ENCODE measurements around the gene BLMH.
"Not testable (repeated sequence)": the region's sequence is repeated elsewhere in the genome, so short reads cannot be mapped to it uniquely, and the experiment has no call there.

Gene BLMH

DNA sequence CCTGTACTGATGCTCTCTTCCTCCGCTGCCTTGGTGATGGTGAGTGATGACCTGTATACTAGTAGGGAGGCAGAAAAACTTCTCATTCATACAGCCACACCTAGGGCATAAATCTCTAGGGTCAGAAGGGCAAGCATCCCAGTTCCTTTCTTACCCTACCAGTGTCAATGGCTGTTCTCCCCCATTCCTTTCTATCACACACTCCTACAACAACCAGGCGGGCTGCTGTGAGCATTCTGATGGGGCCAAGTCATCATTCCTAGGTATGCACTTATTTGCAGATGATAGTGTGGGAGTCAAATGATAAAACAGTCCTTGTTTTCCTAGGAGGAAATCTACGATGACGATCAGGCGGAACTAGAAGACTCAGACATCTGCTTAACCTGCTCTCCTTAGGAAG, 42.3 kb downstream of the BLMH start:
- no peak for DNase-seq (ENCODE audit: low read depth)

- DNase-seq (ENCODE audit: low read depth), result no peak
Measured at GRCh38 chr17:30248786-30249185, 43.0 kb downstream of the BLMH start.

GRCh38 chr17:30246460-30246859, 45.3 kb downstream of the BLMH start:
- no peak for DNase-seq (ENCODE audit: low read depth)

GRCh38 chr17:30244853-30245385, 46.8 kb downstream of the BLMH start:
- no peak for DNase-seq (ENCODE audit: low read depth)

GRCh38 chr17:30243568-30243967, 48.2 kb downstream of the BLMH start:
- DNase-seq (ENCODE audit: low read depth), result no peak

- no peak for DNase-seq (ENCODE audit: low read depth)
Measured at GRCh38 chr17:30243002-30243401, 48.7 kb downstream of the BLMH start.

DNA sequence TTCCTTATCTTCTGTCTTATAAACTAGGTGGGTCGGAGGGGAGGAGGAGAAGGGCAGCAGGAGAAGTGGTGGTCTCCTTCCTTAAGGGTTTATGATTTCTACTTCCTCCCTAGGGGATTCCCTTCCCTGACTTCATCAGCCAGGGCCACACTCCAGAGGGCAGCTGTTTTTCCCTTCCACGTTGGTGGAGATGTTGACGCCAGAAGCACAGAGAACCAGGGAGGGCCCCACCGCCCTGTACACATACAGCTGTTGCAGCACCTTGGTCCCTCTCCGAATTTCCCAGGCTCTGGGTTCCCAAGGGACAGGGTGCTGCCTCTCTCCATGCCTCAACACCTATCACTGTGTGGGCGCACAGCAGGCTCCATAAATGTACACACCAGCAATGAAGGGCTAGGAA, 50.7 kb downstream of the BLMH start:
- DNase-seq (ENCODE audit: low read depth), result no peak

DNA sequence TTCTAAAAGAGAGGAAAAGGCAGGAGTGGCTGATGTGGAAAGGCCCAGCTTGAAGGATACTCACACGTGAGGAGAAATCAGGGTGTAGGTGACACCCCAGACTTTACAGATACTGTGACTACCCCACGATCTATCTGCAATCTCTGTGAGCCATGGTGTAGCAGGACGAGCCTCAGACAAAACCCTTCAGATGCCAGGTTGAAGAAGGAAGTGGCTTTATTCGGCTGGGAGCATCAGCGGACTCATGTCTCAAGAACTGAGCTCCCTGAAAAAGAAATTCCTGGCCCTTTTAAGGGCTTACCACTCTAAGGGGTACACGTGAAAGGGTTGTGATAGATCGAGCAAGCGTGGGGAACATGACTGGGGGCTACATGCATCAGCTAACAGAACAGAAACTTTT, 51.6 kb downstream of the BLMH start:
- DNase-seq (ENCODE audit: low read depth), result no peak

GRCh38 chr17:30239089-30239462, 52.7 kb downstream of the BLMH start:
- no peak for DNase-seq (ENCODE audit: low read depth)

GRCh38 chr17:30238387-30239088, 53.2 kb downstream of the BLMH start:
- no peak for DNase-seq (ENCODE audit: low read depth)

DNA sequence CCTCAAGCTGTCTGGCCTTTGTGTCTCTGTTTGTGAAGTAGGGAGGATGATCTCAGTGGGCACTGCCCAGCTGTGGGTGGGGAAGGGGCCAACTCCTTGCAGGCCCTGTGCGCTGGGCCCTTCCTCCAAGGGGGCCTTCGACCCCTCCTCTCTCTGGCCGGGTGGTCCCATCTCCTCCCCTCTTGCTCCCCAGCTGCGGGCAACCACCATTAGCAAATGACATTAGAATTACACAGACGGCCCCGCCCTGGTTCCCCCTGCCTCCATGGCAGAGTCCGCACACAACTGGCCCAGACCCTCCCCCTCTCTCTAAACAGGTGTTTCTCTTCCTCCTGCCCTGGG, 53.8 kb downstream of the BLMH start:
- DNase-seq (ENCODE audit: low read depth), result no peak

DNA sequence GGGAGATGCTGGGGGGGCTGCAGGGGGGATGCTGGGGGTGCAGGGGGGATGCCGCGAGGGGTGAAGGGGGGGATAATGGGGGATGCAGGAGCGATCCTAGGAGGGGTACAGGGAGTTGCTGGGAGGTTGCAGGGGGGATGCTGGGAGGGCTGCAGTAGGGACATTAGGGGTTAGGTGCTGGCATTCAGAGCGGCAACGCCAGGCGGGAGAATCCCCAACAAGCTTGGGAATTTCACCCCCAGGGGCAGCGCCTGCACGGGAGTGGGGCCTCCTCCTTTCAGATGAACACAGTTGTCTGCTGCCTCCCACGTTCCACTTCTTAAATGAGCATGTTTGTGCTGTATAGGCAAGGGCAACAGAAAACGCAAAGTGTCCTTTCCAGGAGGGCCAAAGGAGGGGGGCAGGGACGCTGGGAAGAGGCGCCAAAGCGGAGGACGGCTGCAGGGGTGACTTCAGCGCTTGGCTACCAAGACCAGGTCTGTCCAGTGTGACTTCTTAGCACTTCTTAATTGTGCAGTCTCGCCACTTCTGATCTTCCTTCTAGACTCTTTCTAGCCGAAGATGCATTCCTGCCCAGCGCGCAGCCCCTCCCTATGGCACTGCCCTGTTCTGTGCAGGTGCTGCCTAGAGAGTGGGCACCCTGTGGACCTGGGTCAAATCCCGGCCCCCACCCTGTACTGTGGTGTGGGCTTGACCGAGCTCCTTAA, 54.3 kb downstream of the BLMH start:
- no peak for DNase-seq (ENCODE audit: low read depth)

DNA sequence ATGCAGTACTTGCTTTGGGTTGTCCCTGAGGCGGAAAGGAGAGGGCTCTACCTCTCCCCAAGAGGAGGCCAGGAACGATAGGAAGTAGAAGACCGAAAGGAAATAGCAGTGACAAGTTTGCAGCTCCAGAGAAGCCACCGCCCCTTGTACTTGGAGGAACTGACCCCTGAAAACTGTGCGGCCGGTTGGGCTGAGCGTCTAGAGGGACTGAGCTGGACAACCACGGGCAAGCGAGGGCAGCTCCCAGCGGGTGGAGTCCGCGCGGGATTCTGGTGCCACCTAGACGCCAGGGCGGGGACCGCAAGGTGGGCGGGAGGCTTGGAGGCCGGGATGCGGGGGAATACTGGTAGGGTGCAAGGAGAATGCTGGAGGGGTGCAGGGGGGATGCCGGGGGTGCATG, 55.0 kb downstream of the BLMH start:
- no peak for DNase-seq (ENCODE audit: low read depth)

DNA sequence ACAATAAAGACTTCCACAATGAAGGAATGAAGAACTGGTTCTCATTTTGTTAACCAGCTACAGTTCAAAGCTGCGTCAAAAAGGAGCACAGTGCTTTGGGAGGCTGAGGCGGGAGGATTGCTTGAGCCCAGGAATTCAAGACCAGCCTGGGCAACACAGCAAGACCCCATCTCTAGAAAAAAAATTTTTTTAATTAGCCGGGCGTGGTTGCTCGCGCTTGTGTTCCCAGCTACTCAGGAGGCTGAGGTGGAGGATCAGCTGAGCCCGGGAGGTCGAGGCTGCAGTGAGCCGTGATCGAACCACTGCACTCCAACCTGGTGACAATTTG, 55.5 kb downstream of the BLMH start:
- DNase-seq (ENCODE audit: low read depth), result no peak

- no peak for DNase-seq (ENCODE audit: low read depth)
Measured at GRCh38 chr17:30235386-30236296, 56.1 kb downstream of the BLMH start, which contains the start of gene SLC6A4. TSS of gene SLC6A4 (minus strand) at chr17:30235697. CDS start at chr17:30221958, 13,739 bp downstream.

GRCh38 chr17:30234964-30235363, 56.8 kb downstream of the BLMH start:
- DNase-seq (ENCODE audit: low read depth), result no peak

GRCh38 chr17:30234296-30234695, 57.4 kb downstream of the BLMH start:
- DNase-seq (ENCODE audit: low read depth), result no peak

- no peak for DNase-seq (ENCODE audit: low read depth)
Measured at GRCh38 chr17:30232824-30233427, 58.8 kb downstream of the BLMH start.

- no peak for DNase-seq (ENCODE audit: low read depth)
Measured at GRCh38 chr17:30232015-30232823, 59.5 kb downstream of the BLMH start.

DNA sequence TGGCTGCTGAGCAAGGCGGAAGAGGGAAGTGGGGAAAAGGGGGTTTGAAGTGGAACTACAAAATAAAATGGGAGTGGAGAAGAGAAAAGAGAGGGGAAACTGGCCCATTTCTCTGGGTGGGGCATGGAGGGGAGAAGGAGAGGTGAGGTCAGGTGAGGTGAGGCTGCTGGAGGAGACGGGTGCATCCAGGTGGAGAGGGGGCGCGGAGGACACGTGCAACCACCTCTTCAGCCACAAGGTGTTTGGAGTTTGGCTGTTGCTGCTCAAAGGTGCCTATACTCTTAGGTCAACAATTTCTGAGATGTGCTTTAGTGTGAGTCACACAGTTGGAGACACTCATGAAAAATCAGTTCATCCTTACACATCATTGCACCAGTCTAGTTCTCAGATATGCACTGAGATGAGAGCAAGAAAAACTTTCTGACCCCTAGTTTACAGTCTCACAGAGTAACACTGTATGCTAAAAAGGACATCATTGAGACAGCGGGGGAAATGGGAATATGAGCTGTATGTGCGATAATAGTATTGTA, 61.1 kb downstream of the BLMH start:
- no peak for DNase-seq (ENCODE audit: low read depth)

GRCh38 chr17:30230009-30230408, 61.7 kb downstream of the BLMH start:
- DNase-seq (ENCODE audit: low read depth), result not testable (repeated sequence)

Measured in activated T-cell treated with anti-CD3 and anti-CD28 coated beads for 24 hours (primary cell).